Loucy (cell line): Measurements from ENCODE around the gene SAPCD2.
A peak's percentile ranks its signal among the peaks of the same experiment; 100 is the strongest.

Source experiments
- H2AFZ ChIP-seq: fragments of 200-600 bp; sonication (generic); 2 replicates; pipeline ENCODE4 v1.6.0; 2016; ENCODE audit warnings: antibody characterized with exemption, mild to moderate bottlenecking, low read length, moderate library complexity
- H3F3A ChIP-seq: fragments of 200-600 bp; 2 replicates; pipeline ENCODE4 v1.6.0; 2016; ENCODE audit warnings: antibody characterized with exemption, low read depth, mild to moderate bottlenecking
- H3K27me3 ChIP-seq: fragments of 200-600 bp; sonication (generic); 2 replicates; pipeline ENCODE4 v1.6.1; 2014; ENCODE audit warnings: low read length, mild to moderate bottlenecking; ENCODE audit not compliant: insufficient read depth, poor library complexity, severe bottlenecking
- H3K36me3 ChIP-seq: fragments of 200-600 bp; sonication (generic); 2 replicates; pipeline ENCODE4 v1.6.1; 2016; ENCODE audit warnings: low read length; ENCODE audit not compliant: insufficient read depth
- H3K4me1 ChIP-seq: fragments of 200-600 bp; sonication (generic); 2 replicates; pipeline ENCODE4 v1.5.1; 2014; ENCODE audit warnings: low read length, mild to moderate bottlenecking; ENCODE audit not compliant: insufficient read depth, poor library complexity, severe bottlenecking
- H3K4me2 ChIP-seq: fragments of 200-600 bp; sonication (generic); 2 replicates; pipeline ENCODE4 v1.6.0; 2014; ENCODE audit warnings: antibody characterized with exemption, low read length, low read depth, mild to moderate bottlenecking; ENCODE audit not compliant: poor library complexity, severe bottlenecking
- H3K4me3 ChIP-seq: fragments of 200-600 bp; sonication (generic); 2 replicates; pipeline ENCODE4 v1.5.1; 2014; ENCODE audit warnings: low read length, mild to moderate bottlenecking, mixed read lengths; ENCODE audit not compliant: poor library complexity, severe bottlenecking
- H3K79me2 ChIP-seq: fragments of 200-600 bp; sonication (generic); 2 replicates; pipeline ENCODE4 v1.6.1; 2014; ENCODE audit warnings: low read length; ENCODE audit not compliant: insufficient read depth
- H3K9ac ChIP-seq: fragments of 200-600 bp; sonication (generic); 2 replicates; pipeline ENCODE4 v1.6.0; 2014; ENCODE audit warnings: mild to moderate bottlenecking, low read depth, low read length, moderate library complexity; ENCODE audit not compliant: poor library complexity, severe bottlenecking
- H3K9me2 ChIP-seq: fragments of 200-600 bp; sonication (generic); replicated peaks from 2 replicates; pipeline ENCODE4 v1.6.1; 2016; ENCODE audit warnings: low read depth, low read length, mixed read lengths
- H3K9me3 ChIP-seq: fragments of 200-600 bp; sonication (generic); 2 replicates; pipeline ENCODE4 v1.6.1; 2014; ENCODE audit warnings: mild to moderate bottlenecking, antibody characterized with exemption, low read length, low read depth; ENCODE audit not compliant: insufficient read depth
- H4K20me1 ChIP-seq: fragments of 200-600 bp; sonication (generic); 2 replicates; pipeline ENCODE4 v1.6.0; 2014; ENCODE audit warnings: antibody characterized with exemption, low read length, mild to moderate bottlenecking; ENCODE audit not compliant: insufficient read depth, poor library complexity, severe bottlenecking
- CTCF ChIP-seq: fragments of 200-600 bp; sonication (generic); conservative IDR thresholded peaks from 2 replicates; pipeline ENCODE4 v1.5.1; 2014; ENCODE audit warnings: mild to moderate bottlenecking, antibody characterized with exemption, low read length
- EZH2phosphoT487 ChIP-seq: fragments of 200-600 bp; IDR thresholded peaks from 2 replicates; pipeline ENCODE4 v1.6.1; 2018; ENCODE audit warnings: antibody characterized with exemption, mild to moderate bottlenecking, moderate library complexity, borderline replicate concordance

The SAPCD2 gene

GRCh38 chr9:137116728-137117127 is 46.4 kb upstream of the SAPCD2 start:
- TF ChIP-seq EZH2phosphoT487, result no peak
- TF ChIP-seq CTCF, result no peak
- H3K9me3 ChIP-seq, result no peaks in the 10 kb centered on the region
- no peaks in the 10 kb centered on the region for H3K36me3 ChIP-seq
- no peaks in the 10 kb centered on the region for H3K27me3 ChIP-seq
- H3K9me2 ChIP-seq, result no peaks in the 10 kb centered on the region
- no peaks in the 10 kb centered on the region for H3F3A ChIP-seq
- H3K9ac ChIP-seq, result no peak overlapping the region
- no peaks in the 10 kb centered on the region for H3K79me2 ChIP-seq
- no peak overlapping the region for H2AFZ ChIP-seq
- H4K20me1 ChIP-seq, result no peaks in the 10 kb centered on the region
- H3K4me1 ChIP-seq, result peaks cover 7% of the 10 kb centered on the region
- no peak overlapping the region for H3K4me3 ChIP-seq
- no peak overlapping the region for H3K4me2 ChIP-seq

GRCh38 chr9:137116027-137116507 is 45.7 kb upstream of the SAPCD2 start:
- Histone ChIP-seq H3K4me2 (no peak overlapping the region), H2AFZ (no peak overlapping the region), H3K4me3 (no peak overlapping the region), H3F3A (no peaks in the 10 kb centered on the region), H3K36me3 (no peaks in the 10 kb centered on the region), H3K4me1 (peaks cover 7% of the 10 kb centered on the region), H3K9me2 (no peaks in the 10 kb centered on the region), H3K9ac (no peak overlapping the region), H3K9me3 (no peaks in the 10 kb centered on the region), H3K27me3 (no peaks in the 10 kb centered on the region), H4K20me1 (no peaks in the 10 kb centered on the region), H3K79me2 (no peaks in the 10 kb centered on the region)
- TF ChIP-seq EZH2phosphoT487 (no peak), CTCF (no peak)

GRCh38 chr9:137115394-137116026 is 45.2 kb upstream of the SAPCD2 start:
- H3K36me3 ChIP-seq, result no peaks in the 10 kb centered on the region; the same call in 1 of the 2 replicates
- H2AFZ ChIP-seq, result no peak overlapping the region
- no peaks in the 10 kb centered on the region for H3K27me3 ChIP-seq
- H3K9ac ChIP-seq, result peak overlapping the region; percentile 78
- H3K9me2 ChIP-seq, result no peaks in the 10 kb centered on the region
- no peaks in the 10 kb centered on the region for H3K9me3 ChIP-seq
- H3F3A ChIP-seq, result no peaks in the 10 kb centered on the region
- no peaks in the 10 kb centered on the region for H4K20me1 ChIP-seq
- peaks cover 7% of the 10 kb centered on the region for H3K4me1 ChIP-seq
- peak overlapping the region; percentile 90 for H3K4me2 ChIP-seq
- peak overlapping the region; percentile 75 for H3K4me3 ChIP-seq
- H3K79me2 ChIP-seq, result no peaks in the 10 kb centered on the region
- TF ChIP-seq EZH2phosphoT487 (no peak), CTCF (no peak; the same call in 1 of the 2 replicates)
